ENCODE data around the gene RBM47.

GRCh38 chr4:40394236-40394635, 235.4 kb downstream of the RBM47 start:
- TF ChIP-seq CTCF (IDR thresholded peaks at IDR 0.05) (no peak), POLR2A (IDR thresholded peaks at IDR 0.05) (no peak)

Measured in thyroid gland (tissue), 4 donors.